Colon (tissue), 2 donors: ENCODE results near the gene DIP2A.
"Not testable (repeated sequence)": the region's sequence is repeated elsewhere in the genome, so short reads cannot be mapped to it uniquely, and the experiment has no call there.

Experiments
- FAIRE-seq: peaks from 2 replicates; lab custom pipeline; 2012; peaks lifted over from hg19 to GRCh38; lab: Jason Lieb, UNC
- donor health status: control.
- donor health status: control.

The DIP2A gene

DNA sequence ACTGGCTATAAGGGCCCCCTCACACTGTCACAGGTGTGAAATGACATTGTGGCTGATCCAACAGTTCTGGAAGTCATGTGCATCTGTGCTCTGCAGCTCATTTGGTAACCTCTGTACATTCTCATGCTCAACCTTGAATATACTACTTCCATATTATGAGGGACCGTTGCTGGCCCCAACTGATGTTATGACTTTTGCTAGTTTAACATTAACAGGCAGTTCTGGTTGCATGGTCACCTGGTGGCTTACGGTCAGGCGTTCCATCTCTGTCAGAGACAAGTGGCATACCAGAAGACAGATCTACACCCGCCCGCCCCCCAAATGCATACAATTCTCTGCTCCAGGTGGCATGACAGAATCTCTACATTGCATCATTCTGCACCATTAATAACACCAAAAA, 6.0 kb upstream of the DIP2A start:
- FAIRE-seq: no peak

DNA sequence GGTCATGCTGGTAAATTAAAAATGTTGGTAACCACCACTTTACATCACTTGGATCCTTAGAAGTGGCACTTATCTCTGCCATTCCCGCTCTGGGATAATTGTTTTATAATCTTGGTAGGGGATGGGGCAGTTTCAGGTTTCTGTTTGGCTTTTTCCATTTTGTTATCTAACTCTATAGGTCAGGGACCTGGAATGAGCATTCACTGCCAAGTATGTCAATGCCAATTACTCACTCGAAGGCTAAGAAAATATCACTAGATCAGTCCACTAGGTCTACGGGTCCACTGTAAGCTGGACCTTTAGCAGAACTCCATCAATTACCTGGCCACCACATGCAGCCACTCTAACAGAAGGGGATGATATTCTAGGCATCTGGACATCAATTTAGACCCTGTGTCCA, 4.5 kb upstream of the DIP2A start:
- FAIRE-seq: no peak

DNA sequence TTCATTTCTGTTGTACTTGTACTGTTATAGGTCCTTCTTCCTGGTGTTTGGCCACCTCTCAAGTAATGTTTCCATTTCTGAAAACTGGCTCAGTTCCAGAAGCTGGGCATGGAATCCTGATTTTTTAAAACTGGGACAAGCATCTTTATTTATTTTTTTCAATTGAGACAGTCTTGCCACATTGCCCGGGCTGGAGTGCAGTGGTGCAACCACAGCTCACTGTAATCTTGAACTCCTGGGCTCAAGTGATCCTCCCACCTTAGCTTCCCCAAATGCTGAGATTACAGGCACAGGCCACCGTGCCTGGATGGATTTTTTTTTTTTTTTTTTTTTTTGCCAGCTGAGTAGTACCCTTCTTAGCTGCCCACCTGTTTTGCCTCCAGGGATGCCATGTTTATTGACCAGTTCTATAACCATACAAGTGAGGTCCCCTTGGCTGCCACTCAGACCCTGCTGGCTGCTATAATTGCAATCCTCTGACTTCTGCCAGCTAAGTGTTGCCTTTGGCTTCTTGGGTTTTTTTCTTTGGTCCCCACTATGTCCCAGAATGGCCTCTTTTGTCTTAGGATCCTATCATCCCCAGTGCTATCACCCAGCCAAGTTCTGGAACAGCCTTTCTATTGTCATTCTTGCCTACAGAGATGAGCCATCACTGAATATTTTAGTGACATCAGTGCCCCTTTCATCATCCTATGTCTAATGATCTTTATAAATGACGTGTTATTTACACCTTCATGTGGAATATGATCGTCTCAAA, 3.9 kb upstream of the DIP2A start:
- FAIRE-seq: no peak

GRCh38 chr21:46455575-46456385, 2.9 kb upstream of the DIP2A start:
- no peak for FAIRE-seq

GRCh38 chr21:46456750-46457149, 1.9 kb upstream of the DIP2A start:
- no peak for FAIRE-seq

DNA sequence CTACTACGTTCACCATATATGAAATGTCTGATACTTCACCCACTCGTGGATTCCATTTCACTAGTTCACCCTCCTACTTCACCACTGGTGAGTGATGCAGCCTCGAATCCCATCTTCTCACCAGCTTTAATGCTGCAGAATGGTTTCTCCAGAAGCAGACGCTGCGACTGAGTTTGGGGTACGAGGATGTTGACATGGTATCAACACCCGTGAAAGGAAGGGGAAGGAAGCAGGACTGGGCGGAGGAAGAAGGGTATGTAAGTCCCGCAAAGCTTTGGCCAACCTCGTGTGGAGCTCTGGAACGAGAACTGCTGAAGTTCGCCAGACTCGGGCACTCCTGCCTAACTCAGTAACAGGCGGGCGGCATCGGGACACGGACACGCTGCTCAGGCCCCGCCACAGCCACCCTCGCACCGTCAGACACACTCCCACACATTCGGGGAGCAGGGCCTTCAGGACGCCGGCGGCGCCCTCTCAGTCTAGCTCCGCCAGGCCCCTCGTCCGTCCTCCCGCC, 833 bp upstream of the DIP2A start:
- no peak for FAIRE-seq

GRCh38 chr21:46459024-46459355, 299 bp downstream of the DIP2A start:
- FAIRE-seq: no peak

DNA sequence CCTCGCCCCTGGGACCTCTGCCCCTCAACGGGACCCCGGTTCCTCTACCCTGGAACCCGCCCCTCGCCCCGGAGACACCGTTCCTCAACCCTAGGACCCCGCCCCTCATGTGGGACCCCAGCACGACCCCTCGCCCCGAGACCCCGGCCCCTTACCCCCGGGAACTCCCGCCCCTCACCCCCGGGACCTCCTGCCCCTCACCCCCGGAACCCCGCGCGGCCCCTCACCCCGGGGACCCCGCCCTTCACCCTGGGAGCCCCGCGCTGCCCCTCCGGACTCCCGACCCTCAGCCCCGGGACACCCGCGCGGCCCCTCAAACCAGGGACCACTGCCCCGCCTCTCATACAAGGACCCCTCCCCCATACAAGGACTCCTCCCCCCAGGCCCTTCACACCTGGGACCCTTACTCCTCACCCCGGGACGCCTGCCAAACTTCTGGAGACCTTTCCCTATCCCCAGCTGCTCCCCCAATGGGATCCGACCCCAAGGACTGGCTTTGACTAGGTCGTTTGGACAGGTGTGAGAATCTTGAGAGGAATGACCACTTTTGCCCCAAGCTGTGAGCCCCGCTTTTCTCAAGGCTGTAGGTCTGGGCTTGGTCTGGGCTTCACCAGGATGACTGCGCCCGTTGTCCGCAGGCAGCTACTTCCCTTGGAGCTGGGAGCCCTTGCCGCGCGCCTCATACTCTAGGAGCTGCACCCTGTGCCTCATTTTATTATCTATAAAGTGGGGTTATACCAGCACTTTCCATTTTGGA, 843 bp downstream of the DIP2A start:
- no peak for FAIRE-seq

GRCh38 chr21:46461909-46462308, 3.2 kb downstream of the DIP2A start:
- no peak for FAIRE-seq

DNA sequence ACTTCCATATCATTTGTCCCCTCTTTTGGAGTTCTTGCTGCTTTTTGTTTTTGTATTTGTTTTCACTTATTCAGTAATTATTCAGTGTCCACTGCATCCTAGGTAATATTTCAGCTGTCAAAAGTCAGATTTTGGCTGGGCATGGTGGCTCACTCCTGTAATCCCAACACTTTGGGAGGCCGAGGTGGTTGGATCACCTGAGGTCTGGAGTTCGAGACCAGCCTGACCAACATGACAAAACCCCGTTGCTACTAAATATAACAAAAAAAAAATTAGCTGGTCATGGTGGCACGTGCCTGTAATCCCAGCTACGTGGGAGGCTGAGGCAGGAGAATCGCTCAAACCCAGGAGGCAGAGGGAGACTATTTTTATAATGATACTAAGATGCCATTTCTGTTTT, 6.5 kb downstream of the DIP2A start:
- FAIRE-seq: not testable (repeated sequence)

GRCh38 chr21:46465651-46466050, 7.0 kb downstream of the DIP2A start:
- no peak for FAIRE-seq

DNA sequence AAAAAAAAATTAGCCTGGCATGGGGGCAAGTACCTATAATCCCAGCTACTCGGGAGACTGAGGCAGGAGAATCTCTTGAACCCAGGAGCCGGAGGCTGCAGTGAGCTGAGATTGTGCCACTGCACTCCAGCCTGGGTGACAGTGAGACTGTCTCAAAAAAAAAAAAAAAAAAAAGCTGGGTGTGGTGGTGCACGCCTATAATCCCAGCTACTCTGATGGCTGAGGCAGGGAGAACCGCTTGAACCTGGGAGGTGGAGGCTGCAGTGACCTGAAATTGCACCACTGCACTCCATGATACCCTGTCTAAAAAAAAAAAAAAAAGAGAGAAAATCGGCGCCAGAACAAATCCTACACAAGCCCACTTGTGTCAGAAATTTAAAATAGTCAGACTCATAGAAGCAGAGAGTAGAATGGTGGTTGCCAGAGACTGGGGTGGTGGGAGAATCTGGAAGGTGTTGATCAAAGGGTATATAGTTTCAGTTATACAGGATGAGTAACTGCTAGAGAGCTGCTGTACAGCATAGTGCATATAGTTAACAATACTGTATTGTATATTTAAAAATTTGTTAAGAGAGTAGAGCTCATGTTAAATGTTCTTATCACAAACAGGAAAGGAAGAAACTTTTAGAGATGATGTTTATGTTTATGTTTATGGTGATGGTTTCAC, 9.6 kb downstream of the DIP2A start:
- no peak for FAIRE-seq

DNA sequence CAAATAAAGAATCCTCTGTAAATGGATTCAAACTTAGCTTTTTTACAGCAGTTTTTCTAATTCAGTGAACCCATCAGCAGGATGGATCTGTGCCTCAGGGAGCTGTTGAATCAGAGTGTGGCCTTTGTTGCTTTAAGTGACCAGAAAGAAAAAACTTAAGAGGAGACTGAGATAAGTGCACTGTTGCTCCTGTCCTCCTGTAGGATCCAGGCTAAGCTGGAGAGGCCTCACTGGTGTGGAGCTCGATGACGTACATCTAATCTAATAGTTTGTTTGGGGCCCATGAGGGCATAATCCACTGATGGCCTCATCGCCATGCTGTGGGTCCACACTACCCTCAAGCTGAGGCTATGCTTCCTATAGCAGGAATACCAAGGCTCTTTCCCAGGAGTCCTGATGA, 10.6 kb downstream of the DIP2A start:
- no peak for FAIRE-seq

DNA sequence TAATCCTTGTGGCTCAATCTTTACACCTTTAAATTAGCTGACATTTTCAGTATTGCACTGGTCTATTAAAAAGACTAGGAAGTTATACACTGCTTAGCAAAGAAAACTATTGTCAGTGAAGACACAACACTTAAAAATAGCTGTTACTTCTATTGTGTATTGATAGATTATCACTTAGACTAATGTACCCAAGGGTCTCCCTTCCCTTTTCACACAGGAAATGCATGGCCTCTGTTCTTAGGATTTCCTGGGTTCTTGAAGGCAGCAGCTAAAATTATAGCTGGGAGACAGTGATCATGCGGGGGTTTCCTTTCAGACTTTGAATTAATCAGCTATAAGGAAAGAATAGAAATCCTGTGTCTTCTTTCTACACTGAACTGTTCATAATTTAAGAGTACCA, 12.8 kb downstream of the DIP2A start:
- no peak for FAIRE-seq

- no peak for FAIRE-seq
Measured at GRCh38 chr21:46472246-46472645, 13.6 kb downstream of the DIP2A start.

DNA sequence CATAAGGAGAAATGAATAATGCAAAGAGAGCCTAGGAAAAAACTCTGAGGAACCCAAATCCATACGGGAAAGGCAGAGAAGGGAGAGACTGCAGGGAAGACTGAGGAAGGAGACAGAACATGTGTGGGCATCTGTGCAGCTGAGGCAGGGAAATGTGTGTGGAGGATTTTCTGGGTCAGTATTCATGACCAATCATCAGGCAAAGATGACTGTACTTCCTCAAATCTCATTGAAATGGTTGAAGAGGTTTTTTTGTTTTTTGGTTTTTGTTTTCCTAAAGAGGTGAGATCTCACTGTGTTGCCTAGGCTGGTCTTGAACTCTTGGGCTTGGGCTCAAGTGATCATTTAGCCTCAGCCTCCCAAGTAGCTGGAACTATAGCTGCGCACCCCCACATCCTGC, 15.7 kb downstream of the DIP2A start:
- no peak for FAIRE-seq

GRCh38 chr21:46475296-46475695, 16.6 kb downstream of the DIP2A start:
- FAIRE-seq: no peak

- no peak for FAIRE-seq
Measured at GRCh38 chr21:46477765-46478164, 19.1 kb downstream of the DIP2A start.

GRCh38 chr21:46478910-46479309, 20.2 kb downstream of the DIP2A start:
- FAIRE-seq: no peak

- no peak for FAIRE-seq
Measured at GRCh38 chr21:46480466-46480865, 21.8 kb downstream of the DIP2A start.

- FAIRE-seq: no peak
Measured at GRCh38 chr21:46482225-46482845, 23.6 kb downstream of the DIP2A start.

- no peak for FAIRE-seq
Measured at GRCh38 chr21:46482846-46483231, 24.1 kb downstream of the DIP2A start.
